Right cardiac atrium (tissue), 5 donors: ENCODE data around the gene KHSRP. TPM values are rescaled to one million over a fixed set of nuclear protein-coding genes. Genes with fewer than 3 reads are reported as not detected.

Experiments
- ATAC-seq, 2 donors: fragments of 200-7000 bp; cut with Tn5 transposase; one replicate each; pipeline versions ENCODE4 v1.8.0 to v1.9.1; 2020; ENCODE audit warnings: moderate library complexity in 2 of 2, mild to moderate bottlenecking in 1 of 2
- DNase-seq, 3 donors: peaks; one replicate each; pipeline ENCODE4 v3.0.0-alpha.2; 2020
- H3K27ac ChIP-seq: one replicate; pipeline ENCODE4 v1.5.1; 2013; ENCODE audit warnings: mild to moderate bottlenecking, low read length, control low read depth, moderate library complexity
- H3K27me3 ChIP-seq: one replicate; pipeline ENCODE4 v1.6.1; 2013; ENCODE audit not compliant: control insufficient read depth, insufficient read depth
- H3K4me1 ChIP-seq: one replicate; pipeline ENCODE4 v1.6.1; 2013; ENCODE audit warnings: low read length; ENCODE audit not compliant: control insufficient read depth, insufficient read depth
- H3K4me3 ChIP-seq: one replicate; pipeline ENCODE4 v1.5.1; 2013; ENCODE audit warnings: low read length, control low read depth
- H3K9me3 ChIP-seq: one replicate; pipeline ENCODE4 v1.6.1; 2013; ENCODE audit warnings: low read length; ENCODE audit not compliant: control insufficient read depth
- WGBS: extraction: QIAGEN DNeasy Blood & Tissue Kit; methylation state at CpG from one replicate; pipeline ENCODE4 v1.1.7; 2013; 5-methylcytosine and 5-hydroxymethylcytosine counted together
- intact Hi-C, 4 donors: fragments of 100-400 bp; cut with DNase I; formaldehyde crosslinking; loops; one replicate each; pipeline versions ENCODE4 v1.11.0 to v1.14.0; 2022 to 2023
- polyA plus RNA-seq: library from polyadenylated mRNA; stranded (reverse); fragments of 200-250 nt; gene quantifications from one replicate; pipeline ENCODE4 v1.2.3, GENCODE V29; 2013
- total RNA-seq, 4 donors: library from RNA; stranded (reverse); fragmentation: NEBNext Ultra II Directional; extraction: Animal tissue kit (Norgen Biotek cat#: 25700); gene quantifications; one replicate each; pipeline ENCODE4 v1.2.1, GENCODE V29; 2021
- donor health status: healthy with polysubstance abuse.
- donor health status: DM: no; HTN: yes; CAD: no.
- donor health status: DM: no; HTN: no; CAD: no.
- donor health status: DM: no; HTN: yes; CAD: no; lungs with severe emphysema.
- donor health status: DM: yes; HTN: yes; CAD: no.

The KHSRP gene
- total and polyA plus RNA-seq, 5 donors: 84.8 to 134 (median 109) TPM

GRCh38 chr19:6427131-6427530, 2.5 kb upstream of the KHSRP start:
- H3K4me1 ChIP-seq: peaks cover 5% of the 10 kb centered on the region
- no peak overlapping the region for H3K4me3 ChIP-seq
- DNase-seq: peak in 1 of 3 donors; percentile 51
- intact Hi-C loops: no loop called here
- no peak overlapping the region for H3K27ac ChIP-seq
- H3K27me3 ChIP-seq: no peaks in the 10 kb centered on the region
- no peaks in the 10 kb centered on the region for H3K9me3 ChIP-seq
- 97% methylated on average over 18 of the region's 18 CpGs for WGBS
- ATAC-seq: no peak

DNA sequence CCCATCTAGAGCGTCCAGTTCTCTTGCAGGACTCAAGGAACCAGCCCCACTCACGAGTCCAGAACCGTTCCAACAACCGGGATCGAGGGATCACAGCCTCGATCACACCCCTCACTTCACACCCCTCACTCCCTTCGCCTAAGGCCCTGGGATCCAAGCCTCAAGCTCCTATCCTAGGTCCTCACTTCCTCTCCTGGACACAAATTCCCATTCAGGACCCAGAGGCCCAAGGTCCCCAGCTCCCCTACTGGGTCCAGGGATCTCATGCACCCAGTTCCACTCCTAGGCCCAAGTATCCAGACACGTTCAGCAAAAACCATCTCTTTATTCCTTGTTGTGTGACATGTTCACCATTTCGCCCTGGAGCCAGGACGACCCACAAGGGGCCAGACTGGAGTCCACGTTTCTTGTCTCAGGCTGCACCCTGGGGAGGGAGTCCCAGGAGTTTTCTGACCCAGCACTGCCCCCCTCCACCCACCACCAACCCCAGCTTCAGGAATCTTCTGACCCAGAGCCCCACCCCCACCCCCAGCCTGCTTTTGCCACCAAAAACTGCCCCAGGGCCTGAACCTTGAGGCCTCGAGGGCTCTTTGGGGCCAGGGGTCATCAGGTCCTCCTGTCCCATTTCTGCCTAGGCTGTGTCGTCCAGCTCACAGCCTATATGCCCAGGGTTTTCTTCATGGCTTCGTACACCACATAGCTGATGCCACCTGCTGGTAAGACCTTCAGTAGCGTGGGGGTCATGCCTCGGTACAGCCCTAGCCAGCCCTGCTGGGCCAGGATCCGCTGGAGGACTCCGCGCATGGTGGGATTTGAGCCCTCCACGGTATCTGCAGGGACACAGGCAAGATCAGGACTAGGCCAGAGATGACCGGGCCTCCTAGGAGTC, 1.4 kb upstream of the KHSRP start:
- intact Hi-C loops: no loop called here
- DNase-seq: peak in 2 of 3 donors; percentile 25 to 61
- 92% methylated on average over 21 of the region's 21 CpGs for WGBS
- H3K9me3 ChIP-seq: no peaks in the 10 kb centered on the region
- peaks cover 5% of the 10 kb centered on the region for H3K4me1 ChIP-seq
- H3K27me3 ChIP-seq: no peaks in the 10 kb centered on the region
- peak overlapping the region; percentile 48 for H3K27ac ChIP-seq
- no peak overlapping the region for H3K4me3 ChIP-seq
- no peak for ATAC-seq

DNA sequence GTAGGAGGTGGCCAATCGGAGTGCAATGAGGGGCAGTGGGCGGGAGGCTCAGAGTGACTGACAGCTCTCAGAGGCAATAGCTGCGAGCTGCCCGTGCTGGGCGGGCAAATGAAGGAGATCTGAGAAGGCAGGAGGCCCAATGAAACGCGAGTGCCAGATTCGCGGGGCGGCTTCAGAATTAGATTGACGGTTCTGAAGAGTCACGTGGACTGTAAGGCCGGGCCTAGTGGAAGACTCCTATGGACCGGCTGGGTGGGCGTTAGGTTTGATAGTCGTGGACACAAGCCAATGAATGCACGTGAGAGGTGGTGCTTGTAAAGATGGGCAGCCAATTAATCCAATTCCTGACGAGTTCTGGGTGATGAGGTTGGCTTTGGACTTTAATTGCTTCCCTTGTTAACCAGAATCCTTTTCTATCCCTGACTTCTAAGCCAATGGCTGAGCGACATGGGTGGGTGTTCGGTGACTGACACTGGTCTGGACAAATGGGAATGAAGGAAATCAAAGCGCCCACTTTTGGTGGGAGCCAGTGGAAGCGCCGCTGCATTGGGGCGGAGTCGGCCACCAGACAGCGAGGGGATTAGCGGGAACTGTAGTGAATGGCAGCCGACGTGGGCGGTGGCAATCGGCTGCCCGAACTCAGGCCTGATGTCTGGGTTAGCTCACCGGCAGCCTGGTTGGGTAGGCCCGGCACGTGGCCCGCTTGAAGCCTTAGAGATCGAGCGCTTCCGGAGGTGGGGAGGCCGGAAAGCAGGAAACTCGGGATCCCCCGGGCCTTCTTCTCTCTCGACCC, 524 bp upstream of the KHSRP start:
- Histone ChIP-seq H3K9me3 (no peaks in the 10 kb centered on the region), H3K4me1 (peaks cover 5% of the 10 kb centered on the region), H3K27ac (peak overlapping the region; percentile 48), H3K4me3 (no peak overlapping the region), H3K27me3 (no peaks in the 10 kb centered on the region)
- intact Hi-C loops: no loop called here
- ATAC-seq (peak; percentile 96), DNase-seq (peak; percentile 100)
- WGBS: 4% methylated on average over 43 of the region's 43 CpGs

DNA sequence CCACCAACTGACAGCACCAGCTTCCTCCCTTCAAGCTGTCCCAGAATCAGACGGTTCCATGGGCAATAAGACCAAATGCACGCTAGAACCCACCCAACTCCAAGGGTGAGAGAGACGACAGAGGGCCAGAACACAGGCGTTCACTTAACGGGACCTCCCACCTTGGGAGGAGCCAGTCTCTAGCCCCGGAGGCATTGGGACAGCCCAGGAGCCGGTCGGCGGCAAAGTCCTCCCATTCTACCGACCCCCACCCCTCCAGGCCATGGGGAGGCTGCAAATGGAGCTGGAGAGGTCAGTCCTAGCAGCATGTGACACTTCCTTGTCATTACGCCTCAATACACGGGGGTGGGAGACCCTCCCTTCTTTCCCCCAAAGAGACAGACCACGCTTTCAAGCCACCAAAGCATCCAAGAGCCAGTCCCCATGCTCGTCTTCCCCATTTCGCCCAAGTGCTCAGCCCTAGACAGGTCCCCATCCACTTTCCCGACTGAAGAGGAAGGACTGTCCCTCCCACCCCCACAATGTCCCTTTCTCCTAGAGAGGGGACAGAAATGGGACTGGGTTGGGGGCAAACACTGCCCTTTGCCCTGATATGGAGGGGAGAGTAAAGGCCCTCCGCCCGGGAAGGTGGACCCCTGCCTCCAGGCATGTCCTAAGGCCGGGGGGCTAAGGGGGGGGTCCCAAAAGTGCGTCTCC, 964 bp downstream of the KHSRP start:
- under 1% methylated on average over 20 of the region's 20 CpGs for WGBS
- Histone ChIP-seq H3K4me3 (peak overlapping the region; percentile 99), H3K9me3 (no peaks in the 10 kb centered on the region), H3K27ac (peak overlapping the region; percentile 37), H3K27me3 (no peaks in the 10 kb centered on the region), H3K4me1 (peaks cover 5% of the 10 kb centered on the region)
- DNase-seq (peak in 2 of 3 donors; percentile 49 to 71), ATAC-seq (peak in 1 of 2 donors; percentile 1)
- intact Hi-C loops: no loop called here

GRCh38 chr19:6421075-6422014, 3.3 kb downstream of the KHSRP start:
- 74% methylated on average over 20 of the region's 20 CpGs for WGBS
- ATAC-seq: no peak

GRCh38 chr19:6418562-6418932, 6.1 kb downstream of the KHSRP start:
- Histone ChIP-seq H3K9me3 (no peaks in the 10 kb centered on the region), H3K27ac (no peak overlapping the region), H3K4me3 (no peak overlapping the region), H3K27me3 (no peaks in the 10 kb centered on the region), H3K4me1 (peaks cover 4% of the 10 kb centered on the region)
- intact Hi-C loops: no loop called here
- ATAC-seq (no peak), DNase-seq (peak in 1 of 3 donors; percentile 33)
- WGBS: 90% methylated on average over 19 of the region's 19 CpGs

More at GRCh38 chr19:6421075-6422014, 3.3 kb downstream of the KHSRP start:
- intact Hi-C loops: no loop called here
- H3K4me1 ChIP-seq: peaks cover 5% of the 10 kb centered on the region
- H3K27me3 ChIP-seq: no peaks in the 10 kb centered on the region
- H3K27ac ChIP-seq: no peak overlapping the region
- H3K9me3 ChIP-seq: no peaks in the 10 kb centered on the region
- no peak overlapping the region for H3K4me3 ChIP-seq
- DNase-seq: peak in 1 of 3 donors; percentile 40

DNA sequence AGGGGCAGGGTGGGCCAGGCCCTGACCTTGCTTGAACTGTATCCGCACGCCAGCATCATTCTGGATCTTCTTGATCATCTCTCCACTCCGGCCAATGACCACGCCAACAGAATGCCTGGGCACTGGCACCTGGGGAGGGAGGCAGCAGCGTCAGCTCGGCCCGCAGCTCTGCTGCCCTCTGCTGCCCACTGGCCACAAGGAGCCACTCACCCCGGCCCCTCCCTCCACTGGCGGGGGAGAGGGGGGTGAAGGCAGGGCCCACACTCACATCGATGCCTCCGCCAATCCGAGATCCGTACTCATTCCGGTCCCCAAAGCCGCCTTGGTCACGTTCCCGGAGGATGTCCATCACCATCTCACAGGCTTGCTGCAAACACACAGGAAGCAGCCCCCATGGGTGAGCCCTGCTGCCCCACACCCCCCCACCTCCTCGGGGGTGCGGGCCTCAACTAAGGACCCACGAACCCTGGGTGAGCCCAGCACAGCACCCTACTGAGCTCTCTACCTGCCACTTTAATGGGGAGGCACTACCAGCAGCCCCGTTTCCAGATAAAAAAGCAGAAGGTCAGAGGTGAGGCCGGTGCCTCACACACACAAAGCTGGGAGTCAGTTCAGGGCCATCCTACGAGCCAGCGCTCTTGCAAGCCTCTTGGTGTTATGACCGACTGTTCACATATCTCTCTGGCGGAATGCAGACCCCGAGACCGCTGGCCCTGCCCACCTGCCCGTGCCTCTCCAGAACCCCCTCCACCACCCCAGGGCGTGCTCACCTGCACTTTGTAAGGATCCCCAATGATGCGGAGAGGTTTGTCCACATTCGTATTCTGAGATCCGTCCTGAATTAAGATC, 6.7 kb downstream of the KHSRP start:
- Histone ChIP-seq H3K27me3 (no peaks in the 10 kb centered on the region), H3K4me1 (peaks cover 1% of the 10 kb centered on the region), H3K9me3 (no peaks in the 10 kb centered on the region), H3K4me3 (no peak overlapping the region), H3K27ac (no peak overlapping the region)
- intact Hi-C loops: no loop called here
- peak; percentile 29 to 77 (median 69) for DNase-seq
- ATAC-seq: peak; percentile 24 to 38
- WGBS: 67% methylated on average over 33 of the region's 33 CpGs

- WGBS: 93% methylated on average over 29 of the region's 29 CpGs
- intact Hi-C loops: no loop called here
Measured at GRCh38 chr19:6416658-6417405, 7.8 kb downstream of the KHSRP start.

GRCh38 chr19:6415591-6416190, 8.9 kb downstream of the KHSRP start:
- H3K27me3 ChIP-seq: no peaks in the 10 kb centered on the region
- DNase-seq (no peak), ATAC-seq (no peak)
- H3K4me3 ChIP-seq: no peak overlapping the region
- 92% methylated on average over 32 of the region's 32 CpGs for WGBS
- H3K4me1 ChIP-seq: no peaks in the 10 kb centered on the region
- no peak overlapping the region for H3K27ac ChIP-seq
- H3K9me3 ChIP-seq: no peaks in the 10 kb centered on the region
- intact Hi-C loops: no loop called here

More at GRCh38 chr19:6416658-6417405, 7.8 kb downstream of the KHSRP start:
- Histone ChIP-seq H3K9me3 (no peaks in the 10 kb centered on the region), H3K27ac (no peak overlapping the region), H3K4me1 (no peaks in the 10 kb centered on the region), H3K4me3 (no peak overlapping the region), H3K27me3 (no peaks in the 10 kb centered on the region)
- no peak for ATAC-seq
- peak in 1 of 3 donors; percentile 20 for DNase-seq
